ENCODE results near the gene CALN1.

- TF ChIP-seq CTCF (IDR thresholded peaks at IDR 0.05) (no peak), EP300 (IDR thresholded peaks at IDR 0.05) (no peak)
Observed at GRCh38 chr7:72219500-72219899, 192.6 kb downstream of the CALN1 start.
